ENCODE measurements around the gene NOM1. TPM values are rescaled to one million over a fixed set of nuclear protein-coding genes. Genes with fewer than 3 reads are reported as not detected.

Gene NOM1
- total and polyA plus RNA-seq, 4 donors, result 8.3 to 33.6 (median 16.9) TPM

- TF ChIP-seq CTCF (IDR thresholded peaks at IDR 0.05; ENCODE audit: control extremely low read depth, extremely low read depth), result no peak
- H3K27me3 ChIP-seq (ENCODE audit: control insufficient read depth in 3 of 3, insufficient read depth in 3 of 3, low read length in 2 of 3), result peaks cover 34 to 91% (median 85%) of the 10 kb centered on the region in 3 donors
- DNase-seq (no peak), ATAC-seq (ENCODE audit: insufficient read depth, low FRiP score) (no peak)
- H3K9ac ChIP-seq (ENCODE audit: insufficient read depth in 1 of 2, low read length in 2 of 2), result no peak overlapping the region
- no peak overlapping the region for H3K4me3 ChIP-seq
- H3K27ac ChIP-seq (ENCODE audit: low read depth in 1 of 2, low read length in 1 of 2), result no peak overlapping the region
- 2 to 3% methylated on average over 60 to 84 of the region's 84 CpGs for WGBS, 2 donors
- peaks cover 0 to 11% (median 5%) of the 10 kb centered on the region in 5 donors for H3K4me1 ChIP-seq (ENCODE audit: control insufficient read depth in 5 of 5, insufficient read depth in 5 of 5, low read length in 5 of 5)
- H3K36me3 ChIP-seq (ENCODE audit: control insufficient read depth in 4 of 4, insufficient read depth in 4 of 4, low read length in 4 of 4), result no peaks in the 10 kb centered on the region
- H3K9me3 ChIP-seq (ENCODE audit: control insufficient read depth in 4 of 4, insufficient read depth in 3 of 4, low read length in 3 of 4), result peaks cover 0 to 8% (median 0%) of the 10 kb centered on the region in 4 donors
Observed at GRCh38 chr7:157021071-157021870, 71.8 kb downstream of the NOM1 start.

- Histone ChIP-seq H3K36me3 (ENCODE audit: control insufficient read depth in 4 of 4, insufficient read depth in 4 of 4, low read length in 4 of 4) (no peaks in the 10 kb centered on the region), H3K4me1 (ENCODE audit: control insufficient read depth in 5 of 5, insufficient read depth in 5 of 5, low read length in 5 of 5) (peaks cover 0 to 11% (median 5%) of the 10 kb centered on the region in 5 donors), H3K9ac (ENCODE audit: insufficient read depth in 1 of 2, low read length in 2 of 2) (no peak overlapping the region), H3K27ac (ENCODE audit: low read depth in 1 of 2, low read length in 1 of 2) (no peak overlapping the region), H3K27me3 (ENCODE audit: control insufficient read depth in 3 of 3, insufficient read depth in 3 of 3, low read length in 2 of 3) (peaks cover 26 to 92% (median 85%) of the 10 kb centered on the region in 3 donors), H3K4me3 (no peak overlapping the region), H3K9me3 (ENCODE audit: control insufficient read depth in 4 of 4, insufficient read depth in 3 of 4, low read length in 3 of 4) (peaks cover 0 to 8% (median 1%) of the 10 kb centered on the region in 4 donors)
- 5 to 6% methylated on average over 30 of the region's 30 CpGs for WGBS, 2 donors
- no peak for TF ChIP-seq CTCF (IDR thresholded peaks at IDR 0.05; ENCODE audit: control extremely low read depth, extremely low read depth)
- DNase-seq, result no peak
- no peak for ATAC-seq (ENCODE audit: insufficient read depth, low FRiP score)
Observed at GRCh38 chr7:157021871-157022680, 72.6 kb downstream of the NOM1 start.

Other genes starting within 250 kb of the NOM1 start
- gene LMBR1, start 56.5 kb upstream of the NOM1 start, total RNA-seq, result 100 to 1,000 TPM in 1 of 2 donors, 10 to 100 TPM in 1; 69.9 to 119 TPM
- gene LMBR1, start 56.5 kb upstream of the NOM1 start, polyA plus RNA-seq, result 10 to 100 TPM in 1 of 2 donors, 1 to 10 TPM in 1; 9.7 to 20.1 TPM
- gene MNX1, start 61.0 kb downstream of the NOM1 start, total RNA-seq, result 1 to 10 TPM in 1 of 2 donors, not detected in 1; 1.4 TPM
- under 1 TPM in 1 of 2 donors, not detected in 1; 0.10 TPM for gene MNX1, start 61.0 kb downstream of the NOM1 start, polyA plus RNA-seq
- gene UBE3C, start 189.2 kb downstream of the NOM1 start, total RNA-seq, result 10 to 100 TPM; 57.3 to 91.8 TPM
- 10 to 100 TPM; 12.7 to 34.8 TPM for gene UBE3C, start 189.2 kb downstream of the NOM1 start, polyA plus RNA-seq